ENCODE data around the gene MICAL2.
A peak's percentile ranks its signal among the peaks of the same experiment; 100 is the strongest.

GRCh38 chr11:12176410-12176809, 66.0 kb downstream of the MICAL2 start:
- TF ChIP-seq CTCF (IDR thresholded peaks at IDR 0.05; ENCODE audit: extremely low read depth in 1 of 2, insufficient read depth in 1 of 2, low read depth in 1 of 2, low read length in 2 of 2) (no peak), POLR2A (IDR thresholded peaks at IDR 0.05; ENCODE audit: low read depth, low read length) (peak; percentile 32), POLR2AphosphoS5 (IDR thresholded peaks at IDR 0.05; ENCODE audit: insufficient read depth, low read depth, low read length) (no peak), MYC (IDR thresholded peaks at IDR 0.05; ENCODE audit: low read depth, low read length) (no peak), FOS (IDR thresholded peaks at IDR 0.05; ENCODE audit: borderline replicate concordance, insufficient read depth, low read length) (no peak), MAX (IDR thresholded peaks at IDR 0.05; ENCODE audit: insufficient read depth, insufficient read length) (no peak), EZH2 (IDR thresholded peaks at IDR 0.05; ENCODE audit: borderline replicate concordance, low read depth, low read length, severe bottlenecking) (no peak)

Data from endothelial cell of umbilical vein (primary cell).